GM04503 (cell line): ENCODE results near the gene RAD50.
"Not testable (repeated sequence)": the region's sequence is repeated elsewhere in the genome, so short reads cannot be mapped to it uniquely, and the experiment has no call there.

Source experiments
- DNase-seq: peaks from one replicate; pipeline ENCODE4 v3.0.0-alpha.2; 2012; ENCODE audit warnings: low read depth

RAD50 gene

GRCh38 chr5:132675936-132676689, 119.3 kb downstream of the RAD50 start:
- no peak for DNase-seq

GRCh38 chr5:132677191-132677590, 120.4 kb downstream of the RAD50 start:
- DNase-seq, result peak; percentile 63

- DNase-seq, result no peak
Measured at GRCh38 chr5:132677682-132678400, 121.1 kb downstream of the RAD50 start.

GRCh38 chr5:132678735-132679134, 122.0 kb downstream of the RAD50 start:
- no peak for DNase-seq

GRCh38 chr5:132679166-132679565, 122.4 kb downstream of the RAD50 start:
- DNase-seq, result no peak

GRCh38 chr5:132679717-132680380, 123.1 kb downstream of the RAD50 start:
- no peak for DNase-seq

GRCh38 chr5:132680780-132681475, 124.2 kb downstream of the RAD50 start:
- DNase-seq, result no peak

- DNase-seq, result no peak
Measured at GRCh38 chr5:132681476-132681831, 124.7 kb downstream of the RAD50 start.

- DNase-seq, result no peak
Measured at GRCh38 chr5:132681983-132682382, 125.2 kb downstream of the RAD50 start.

- no peak for DNase-seq
Measured at GRCh38 chr5:132684491-132684890, 127.7 kb downstream of the RAD50 start.

GRCh38 chr5:132684922-132685720, 128.3 kb downstream of the RAD50 start:
- DNase-seq, result no peak

GRCh38 chr5:132686193-132686592, 129.4 kb downstream of the RAD50 start:
- no peak for DNase-seq

GRCh38 chr5:132687995-132688394, 131.2 kb downstream of the RAD50 start:
- DNase-seq, result no peak

GRCh38 chr5:132688536-132689339, 132.0 kb downstream of the RAD50 start:
- DNase-seq, result no peak

- no peak for DNase-seq
Measured at GRCh38 chr5:132689513-132689912, 132.7 kb downstream of the RAD50 start.

- DNase-seq, result no peak
Measured at GRCh38 chr5:132690156-132690555, 133.4 kb downstream of the RAD50 start.

GRCh38 chr5:132691755-132692631, 135.2 kb downstream of the RAD50 start:
- not testable (repeated sequence) for DNase-seq

- no peak for DNase-seq
Measured at GRCh38 chr5:132692632-132692967, 135.8 kb downstream of the RAD50 start.
